GM18526 (cell line): Measurements from ENCODE around the gene TBC1D30.

Source experiments
- POLR2A ChIP-seq: IDR thresholded peaks from 3 replicates; pipeline ENCODE4 v1.6.1; 2011; ENCODE audit not compliant: insufficient read length; ENCODE audit errors: extremely low read depth

Gene TBC1D30

GRCh38 chr12:64833928-64834327 lies 9.5 kb downstream of the TBC1D30 start:
- no peak for TF ChIP-seq POLR2A

- no peak for TF ChIP-seq POLR2A
Measured at GRCh38 chr12:64835901-64836300, 11.5 kb downstream of the TBC1D30 start.

- no peak for TF ChIP-seq POLR2A
Measured at GRCh38 chr12:64836856-64837255, 12.4 kb downstream of the TBC1D30 start.

- no peak for TF ChIP-seq POLR2A
Measured at GRCh38 chr12:64837427-64837826, 13.0 kb downstream of the TBC1D30 start.

GRCh38 chr12:64840119-64840518 lies 15.7 kb downstream of the TBC1D30 start:
- TF ChIP-seq POLR2A: no peak

GRCh38 chr12:64840949-64841717 lies 16.7 kb downstream of the TBC1D30 start:
- no peak for TF ChIP-seq POLR2A

GRCh38 chr12:64858882-64859605 lies 34.6 kb downstream of the TBC1D30 start:
- TF ChIP-seq POLR2A: no peak

- no peak for TF ChIP-seq POLR2A
Measured at GRCh38 chr12:64860446-64860998, 36.1 kb downstream of the TBC1D30 start.

GRCh38 chr12:64864319-64864718 lies 39.9 kb downstream of the TBC1D30 start:
- no peak for TF ChIP-seq POLR2A

GRCh38 chr12:64875186-64875585 lies 50.7 kb downstream of the TBC1D30 start:
- TF ChIP-seq POLR2A: no peak

GRCh38 chr12:64876388-64877071 lies 52.1 kb downstream of the TBC1D30 start:
- no peak for TF ChIP-seq POLR2A

- no peak for TF ChIP-seq POLR2A
Measured at GRCh38 chr12:64877363-64878004, 53.0 kb downstream of the TBC1D30 start.

GRCh38 chr12:64882687-64883086 lies 58.2 kb downstream of the TBC1D30 start:
- TF ChIP-seq POLR2A: no peak

- TF ChIP-seq POLR2A: no peak
Measured at GRCh38 chr12:64883264-64884163, 59.1 kb downstream of the TBC1D30 start.
